Central memory CD8-positive, alpha-beta T cell (primary cell): Measurements from ENCODE around the gene ABCA1.
A peak's percentile ranks its signal among the peaks of the same experiment; 100 is the strongest.
"Not testable (repeated sequence)": the region's sequence is repeated elsewhere in the genome, so short reads cannot be mapped to it uniquely, and the experiment has no call there.

Source experiments
- ATAC-seq: fragments of 150-1000 bp; cut with Tn5 transposase; replicated peaks from 2 replicates; pipeline ENCODE4 v1.10.0; 2022; ENCODE audit warnings: mild to moderate bottlenecking, moderate FRiP score, moderate number of reproducible peaks; ENCODE audit not compliant: poor library complexity, severe bottlenecking; ENCODE audit errors: extremely low read depth
- DNase-seq, 2 donors: peaks; one replicate each; pipeline ENCODE4 v3.0.0; 2021; ENCODE audit warnings: low spot score in 2 of 2
- H3K27ac Mint-ChIP-seq: one replicate; pipeline ENCODE4 v1.8.0; 2022; ENCODE audit warnings: low read depth, mild to moderate bottlenecking, moderate library complexity, mixed read lengths
- H3K27me3 Mint-ChIP-seq: one replicate; pipeline ENCODE4 v1.8.0; 2022; ENCODE audit warnings: mixed read lengths
- H3K36me3 Mint-ChIP-seq: one replicate; pipeline ENCODE4 v1.8.0; 2022; ENCODE audit warnings: mild to moderate bottlenecking, moderate library complexity, mixed read lengths; ENCODE audit not compliant: insufficient read depth
- H3K4me1 Mint-ChIP-seq: one replicate; pipeline ENCODE4 v1.8.0; 2022; ENCODE audit warnings: mixed read lengths
- H3K4me3 Mint-ChIP-seq: one replicate; pipeline ENCODE4 v1.8.0; 2022; ENCODE audit warnings: mild to moderate bottlenecking, moderate library complexity, mixed read lengths
- H3K9me3 Mint-ChIP-seq: one replicate; pipeline ENCODE4 v1.8.0; 2022; ENCODE audit warnings: mixed read lengths

Gene ABCA1

DNA sequence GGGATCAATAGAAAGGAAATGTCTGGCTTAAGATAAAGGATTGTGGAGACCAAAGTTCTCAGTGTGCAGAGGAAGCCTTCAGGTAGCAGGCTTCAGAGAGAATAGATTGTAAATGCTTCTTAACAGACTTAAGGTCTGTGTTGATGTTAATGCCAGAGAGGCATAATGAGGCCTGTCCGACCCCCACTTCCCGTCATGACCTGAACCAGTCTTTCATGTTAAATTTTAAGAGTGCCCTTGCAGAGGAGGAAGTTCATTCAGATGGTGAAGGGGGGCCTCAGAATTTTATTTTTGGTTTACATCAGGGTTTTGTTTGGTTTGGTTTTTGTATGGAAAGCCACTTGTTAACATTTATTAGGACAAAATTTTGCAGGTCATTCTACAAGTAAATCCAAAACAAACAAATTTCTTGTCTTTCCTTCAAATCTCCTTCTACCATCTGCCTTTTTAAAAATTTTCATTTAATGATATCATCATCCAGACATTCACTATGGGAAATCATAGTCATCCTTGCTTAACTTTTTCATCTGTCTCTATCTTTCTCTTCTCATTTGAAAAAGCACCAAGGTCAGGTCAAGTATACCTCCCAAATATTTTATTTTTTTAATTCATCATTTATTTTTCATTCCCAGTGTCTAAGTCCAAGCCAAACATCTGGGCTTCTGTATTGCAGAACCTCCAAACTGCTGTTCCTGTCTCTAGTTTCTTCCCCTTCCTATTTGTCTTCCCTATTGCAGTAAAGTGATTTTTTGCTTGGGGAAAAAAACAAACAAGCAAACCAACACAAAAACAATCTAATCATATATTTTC is 6.9 kb upstream of the ABCA1 start:
- H3K4me1 Mint-ChIP-seq, result no peaks in the 10 kb centered on the region
- no peak for ATAC-seq

GRCh38 chr9:104933091-104933490 is 5.1 kb upstream of the ABCA1 start:
- H3K27ac Mint-ChIP-seq, H3K9me3 Mint-ChIP-seq: not testable (repeated sequence)

More for the DNA sequence above, 6.9 kb upstream of the ABCA1 start:
- no peak for DNase-seq
- Mint-ChIP-seq H3K9me3 (no peaks in the 10 kb centered on the region), H3K4me3 (no peak overlapping the region), H3K27me3 (peaks cover 9% of the 10 kb centered on the region), H3K36me3 (no peaks in the 10 kb centered on the region), H3K27ac (no peak overlapping the region)

DNA sequence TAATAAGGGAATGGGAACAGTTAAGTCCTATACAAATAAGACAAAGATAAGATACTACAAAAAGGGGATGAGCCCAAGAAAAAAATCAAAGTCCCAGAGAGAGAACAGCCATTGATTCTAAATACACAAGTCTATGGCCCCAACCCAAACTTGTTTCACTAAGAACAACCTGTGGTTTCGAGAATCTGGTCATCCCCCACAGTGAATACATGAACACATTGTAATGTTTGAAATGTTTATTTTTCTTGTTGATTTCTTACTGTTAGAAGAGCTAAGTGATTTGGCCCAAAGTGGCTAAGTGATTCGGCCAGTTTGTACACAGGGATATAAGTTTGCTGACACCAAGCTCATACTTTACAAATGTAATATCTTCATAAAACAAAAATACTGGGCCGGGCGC is 3.3 kb upstream of the ABCA1 start:
- H3K4me1 Mint-ChIP-seq, result peaks cover 13% of the 10 kb centered on the region
- no peak overlapping the region for H3K27ac Mint-ChIP-seq
- H3K4me3 Mint-ChIP-seq, result no peak overlapping the region
- H3K9me3 Mint-ChIP-seq, result no peaks in the 10 kb centered on the region
- DNase-seq (no peak), ATAC-seq (no peak)
- H3K36me3 Mint-ChIP-seq, result peaks cover 8% of the 10 kb centered on the region
- H3K27me3 Mint-ChIP-seq, result peaks cover 36% of the 10 kb centered on the region

More at GRCh38 chr9:104933091-104933490, 5.1 kb upstream of the ABCA1 start:
- not testable (repeated sequence) for ATAC-seq, H3K36me3 Mint-ChIP-seq, H3K4me3 Mint-ChIP-seq, H3K4me1 Mint-ChIP-seq, DNase-seq
- peaks cover 27% of the 10 kb centered on the region for H3K27me3 Mint-ChIP-seq

GRCh38 chr9:104927216-104927911 is 591 bp downstream of the ABCA1 start:
- H3K27ac Mint-ChIP-seq, result no peak overlapping the region
- peaks cover 8% of the 10 kb centered on the region for H3K36me3 Mint-ChIP-seq
- DNase-seq (peak; percentile 13 to 23), ATAC-seq (peak; percentile 16)
- H3K9me3 Mint-ChIP-seq, result no peaks in the 10 kb centered on the region
- peaks cover 63% of the 10 kb centered on the region for H3K27me3 Mint-ChIP-seq
- peak overlapping the region; percentile 81 for H3K4me3 Mint-ChIP-seq
- peaks cover 13% of the 10 kb centered on the region for H3K4me1 Mint-ChIP-seq

DNA sequence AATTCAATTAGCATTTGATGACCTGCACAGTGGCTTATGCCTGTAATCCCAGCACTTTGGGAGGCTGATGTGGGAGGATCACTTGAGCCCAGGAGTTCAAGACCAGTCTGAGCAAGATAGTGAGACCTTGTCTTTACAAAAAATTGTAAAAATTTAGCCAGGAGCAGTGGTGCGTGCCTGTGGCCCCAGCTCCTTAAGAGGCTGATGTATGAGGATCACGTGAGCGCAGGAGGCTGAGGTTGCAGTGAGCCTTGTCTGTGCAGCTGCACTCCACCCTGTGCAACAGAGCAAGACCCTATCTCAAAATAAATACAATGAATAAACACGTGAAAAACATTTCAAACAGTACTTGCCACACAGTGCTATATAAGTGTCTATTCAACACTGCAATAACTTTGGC is 4.2 kb downstream of the ABCA1 start:
- ATAC-seq (no peak), DNase-seq (no peak)
- Mint-ChIP-seq H3K9me3 (no peaks in the 10 kb centered on the region), H3K27me3 (peaks cover 68% of the 10 kb centered on the region), H3K36me3 (peaks cover 8% of the 10 kb centered on the region), H3K4me1 (peaks cover 13% of the 10 kb centered on the region), H3K4me3 (no peak overlapping the region), H3K27ac (no peak overlapping the region)

DNA sequence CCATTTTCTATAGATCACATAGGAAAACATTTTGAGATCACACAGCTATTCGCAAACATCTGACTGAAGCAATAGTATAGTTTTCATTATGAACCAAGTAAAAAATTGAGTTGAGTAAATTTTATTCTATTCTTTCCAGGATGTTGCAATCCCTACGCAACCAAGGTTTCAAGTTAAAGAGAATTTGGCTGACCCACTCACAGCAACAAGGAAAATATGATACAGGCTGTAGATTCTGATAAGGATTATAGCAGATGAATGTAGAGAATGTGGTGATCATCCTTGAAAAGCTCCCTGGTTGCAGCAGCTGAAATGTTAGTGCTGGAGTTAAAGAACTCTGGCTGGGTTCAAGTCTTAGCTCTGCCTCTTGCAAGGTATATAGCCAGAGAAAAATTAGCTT is 4.7 kb downstream of the ABCA1 start:
- peaks cover 5% of the 10 kb centered on the region for H3K36me3 Mint-ChIP-seq
- DNase-seq, result no peak
- H3K4me3 Mint-ChIP-seq, result no peak overlapping the region
- no peaks in the 10 kb centered on the region for H3K9me3 Mint-ChIP-seq
- ATAC-seq, result no peak
- peaks cover 68% of the 10 kb centered on the region for H3K27me3 Mint-ChIP-seq
- peaks cover 13% of the 10 kb centered on the region for H3K4me1 Mint-ChIP-seq
- H3K27ac Mint-ChIP-seq, result no peak overlapping the region

DNA sequence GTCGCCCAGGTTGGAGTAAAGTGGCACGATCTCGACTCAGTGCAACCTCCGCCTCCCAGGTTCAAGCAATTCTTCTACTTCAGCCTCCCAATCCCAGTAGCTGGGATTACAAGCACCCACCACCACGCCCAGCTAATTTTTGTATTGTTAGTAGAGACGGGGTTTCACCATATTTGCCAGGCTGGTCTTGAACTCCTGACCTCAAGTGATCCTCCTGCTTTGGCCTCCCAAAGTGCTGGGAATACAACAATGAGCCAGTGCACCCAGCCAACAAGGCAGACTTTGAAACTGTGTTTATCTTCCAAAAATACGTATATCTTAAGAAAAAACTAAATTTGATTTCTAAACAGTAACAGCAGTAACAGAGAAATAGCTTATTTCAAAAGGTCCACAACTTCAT is 5.2 kb downstream of the ABCA1 start:
- not testable (repeated sequence) for H3K9me3 Mint-ChIP-seq, DNase-seq, H3K4me3 Mint-ChIP-seq, ATAC-seq, H3K36me3 Mint-ChIP-seq, H3K4me1 Mint-ChIP-seq, H3K27ac Mint-ChIP-seq
- H3K27me3 Mint-ChIP-seq, result peaks cover 64% of the 10 kb centered on the region

GRCh38 chr9:104921067-104921741 is 6.8 kb downstream of the ABCA1 start:
- H3K4me3 Mint-ChIP-seq, result no peak overlapping the region
- no peak overlapping the region for H3K27ac Mint-ChIP-seq

DNA sequence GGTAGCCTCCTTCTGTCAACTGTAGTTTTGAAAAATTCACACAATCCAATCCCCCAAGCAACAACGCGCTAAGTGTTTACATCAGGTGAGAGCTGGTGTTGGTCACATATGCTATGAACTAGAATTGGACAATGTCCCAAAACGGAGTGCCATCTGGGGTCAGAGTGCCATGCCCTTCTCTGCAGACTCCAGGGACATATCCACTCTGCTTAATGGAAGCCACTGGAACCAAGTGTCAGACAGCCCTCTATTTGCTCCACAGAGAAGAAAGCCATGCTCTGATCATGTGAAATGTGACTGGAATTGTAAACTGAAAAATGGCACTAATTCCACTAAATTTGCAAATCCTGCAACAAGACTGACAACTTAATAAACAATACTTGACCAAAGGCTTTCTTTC is 12.2 kb downstream of the ABCA1 start:
- Mint-ChIP-seq H3K27me3 (peaks cover 60% of the 10 kb centered on the region), H3K9me3 (no peaks in the 10 kb centered on the region), H3K27ac (no peak overlapping the region), H3K36me3 (peaks cover 2% of the 10 kb centered on the region), H3K4me1 (no peaks in the 10 kb centered on the region), H3K4me3 (no peak overlapping the region)
- ATAC-seq, result no peak
- no peak for DNase-seq

More at GRCh38 chr9:104921067-104921741, 6.8 kb downstream of the ABCA1 start:
- DNase-seq (no peak), ATAC-seq (no peak)
- H3K36me3 Mint-ChIP-seq, result peaks cover 2% of the 10 kb centered on the region
- no peaks in the 10 kb centered on the region for H3K4me1 Mint-ChIP-seq
- no peaks in the 10 kb centered on the region for H3K9me3 Mint-ChIP-seq
- H3K27me3 Mint-ChIP-seq, result peaks cover 67% of the 10 kb centered on the region

DNA sequence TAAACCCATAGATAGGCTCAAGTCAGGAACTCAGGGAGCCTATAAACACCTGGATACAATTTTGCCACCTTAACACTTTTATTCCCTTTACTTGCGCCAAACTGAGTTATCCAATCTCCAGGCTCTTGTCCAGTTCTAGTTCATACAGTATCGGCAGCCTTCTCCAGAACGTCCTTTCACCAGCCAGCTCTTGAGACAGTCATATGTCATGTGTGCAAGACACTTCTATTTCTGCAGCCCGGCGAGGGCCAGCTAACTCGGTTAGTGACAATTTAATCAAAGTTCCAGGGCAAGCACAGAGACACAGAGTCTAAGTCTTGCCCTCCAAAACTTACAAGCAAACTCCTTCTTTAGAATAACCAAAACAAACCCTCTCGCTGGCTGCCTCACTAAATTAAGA is 12.9 kb downstream of the ABCA1 start:
- H3K4me1 Mint-ChIP-seq, result no peaks in the 10 kb centered on the region
- H3K27me3 Mint-ChIP-seq, result peaks cover 59% of the 10 kb centered on the region
- H3K27ac Mint-ChIP-seq, result no peak overlapping the region
- no peaks in the 10 kb centered on the region for H3K9me3 Mint-ChIP-seq
- H3K36me3 Mint-ChIP-seq, result peaks cover 2% of the 10 kb centered on the region
- ATAC-seq (no peak), DNase-seq (no peak)
- H3K4me3 Mint-ChIP-seq, result no peak overlapping the region

DNA sequence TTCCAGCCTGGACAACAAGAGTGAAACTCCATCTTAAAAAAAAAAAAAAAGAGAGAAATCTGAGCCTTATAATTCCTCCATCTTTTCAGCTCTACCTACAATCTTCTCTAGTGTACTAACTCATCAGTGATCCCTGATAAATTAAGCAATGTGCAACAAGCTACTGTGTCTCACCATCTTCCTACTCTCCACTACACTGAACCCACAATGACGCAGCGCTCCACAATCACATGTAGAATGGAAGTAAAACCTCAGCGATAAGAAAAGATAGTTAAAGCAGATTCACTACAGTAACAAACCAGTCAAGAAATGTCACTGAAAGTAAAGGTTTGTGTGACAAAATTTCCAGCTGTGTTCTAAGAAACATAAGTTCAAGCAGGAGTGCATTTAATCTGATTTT is 13.5 kb downstream of the ABCA1 start:
- peaks cover 53% of the 10 kb centered on the region for H3K27me3 Mint-ChIP-seq
- no peak overlapping the region for H3K27ac Mint-ChIP-seq
- ATAC-seq (no peak), DNase-seq (no peak)
- no peak overlapping the region for H3K4me3 Mint-ChIP-seq
- no peaks in the 10 kb centered on the region for H3K9me3 Mint-ChIP-seq
- H3K36me3 Mint-ChIP-seq, result peaks cover 2% of the 10 kb centered on the region
- H3K4me1 Mint-ChIP-seq, result no peaks in the 10 kb centered on the region

DNA sequence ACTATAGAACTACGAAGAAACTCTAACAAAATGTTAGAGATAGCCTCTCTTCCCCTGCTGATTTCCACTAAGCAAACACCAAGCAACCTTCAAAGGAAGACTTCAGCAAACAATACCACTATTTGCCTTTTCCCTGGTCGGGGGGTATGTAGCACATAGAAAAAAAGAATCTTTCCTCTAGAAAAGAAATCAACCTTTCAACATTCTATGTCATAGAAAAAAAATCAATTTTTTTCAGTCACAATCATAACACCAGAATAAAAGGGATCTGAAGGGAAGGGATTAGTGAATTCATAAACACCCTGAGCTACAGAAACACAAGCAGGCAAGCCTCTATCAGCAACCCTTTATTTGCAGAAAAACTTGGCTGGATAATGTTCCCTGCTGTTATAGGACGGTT is 15.3 kb downstream of the ABCA1 start:
- Mint-ChIP-seq H3K27ac (no peak overlapping the region), H3K36me3 (peaks cover 4% of the 10 kb centered on the region)

More for the DNA sequence above, 15.3 kb downstream of the ABCA1 start:
- ATAC-seq (no peak), DNase-seq (no peak)
- Mint-ChIP-seq H3K4me1 (no peaks in the 10 kb centered on the region), H3K4me3 (no peak overlapping the region), H3K27me3 (peaks cover 41% of the 10 kb centered on the region), H3K9me3 (no peaks in the 10 kb centered on the region)
